Esophagus muscularis mucosa (tissue), 4 donors: ENCODE measurements around the gene TMEM59L. TPM values are rescaled to one million over a fixed set of nuclear protein-coding genes. Genes with fewer than 3 reads are reported as not detected.

Source experiments
- DNase-seq: peaks from one replicate; pipeline ENCODE4 v3.0.0-alpha.2; 2017; ENCODE audit errors: extremely low spot score
- H3K27ac ChIP-seq, 4 donors: fragments of 200-600 bp; sonication (generic); replicated peaks in 1 of 4; 1 replicate in 3 of 4; 2 replicates in 1 of 4; pipeline ENCODE4 v1.5.1; 2016 to 2019; ENCODE audit warnings: mild to moderate bottlenecking in 1 of 4
- H3K27me3 ChIP-seq, 4 donors: fragments of 200-600 bp; sonication (generic); one replicate each; pipeline versions ENCODE4 v1.5.1 to v1.6.0; 2016 to 2019
- H3K36me3 ChIP-seq, 4 donors: fragments of 200-600 bp; sonication (generic); one replicate each; pipeline ENCODE4 v1.5.1; 2016 to 2019
- H3K4me1 ChIP-seq, 4 donors: fragments of 200-600 bp; sonication (generic); one replicate each; pipeline ENCODE4 v1.5.1; 2016 to 2019
- H3K4me3 ChIP-seq, 4 donors: fragments of 200-600 bp; sonication (generic); 1 replicate in 2 of 4; 2 replicates in 2 of 4; pipeline ENCODE4 v1.5.1; 2016 to 2019; ENCODE audit warnings: mild to moderate bottlenecking in 4 of 4, moderate library complexity in 1 of 4
- H3K9me3 ChIP-seq, 4 donors: fragments of 200-600 bp; sonication (generic); 1 replicate in 3 of 4; 2 replicates in 1 of 4; pipeline ENCODE4 v1.5.1; 2016 to 2019
- EP300 ChIP-seq: sonication (generic); formaldehyde crosslinking; IDR thresholded peaks from one replicate; pipeline ENCODE4 v1.6.1; 2017; ENCODE audit warnings: antibody characterized with exemption
- POLR2A ChIP-seq: fragments of 450-650 bp; IDR thresholded peaks from one replicate; pipeline ENCODE4 v1.6.1; 2017; ENCODE audit warnings: antibody characterized with exemption, moderate library complexity, mild to moderate bottlenecking, low read depth
- POLR2AphosphoS5 ChIP-seq, 2 donors: sonication (generic); formaldehyde crosslinking; IDR thresholded peaks; one replicate each; pipeline ENCODE4 v1.6.1; 2017; ENCODE audit warnings: antibody characterized with exemption in 2 of 2
- WGBS: methylation state at CpG from one replicate; pipeline ENCODE4 v1.1.5; 2018; 5-methylcytosine and 5-hydroxymethylcytosine counted together
- intact Hi-C: fragments of 100-400 bp; cut with DNase I; formaldehyde crosslinking; loops from one replicate; pipeline ENCODE4 v1.15.1; 2023
- total RNA-seq, 4 donors: library from RNA; depleted of rRNA; stranded (reverse); fragments of >200 nt; gene quantifications; one replicate each; pipeline versions ENCODE4 v1.1.0 to v1.2.1, GENCODE V29; 2016
- TF ChIP-seq, protein P1 (sequence below), 3 experiments: fragments of 200-600 bp in 2 of 3; fragments of 450-650 bp in 1 of 3; sonication (generic) in 2 of 3; IDR thresholded peaks; one replicate each; pipeline ENCODE4 v1.5.1; 2017 to 2019; ENCODE audit warnings: antibody characterized with exemption in 3 of 3, mild to moderate bottlenecking in 2 of 3, moderate library complexity in 1 of 3

The TMEM59L gene
- total RNA-seq, 4 donors from 2014 or later = 2.4 to 3.6 (median 2.8) TPM

DNA sequence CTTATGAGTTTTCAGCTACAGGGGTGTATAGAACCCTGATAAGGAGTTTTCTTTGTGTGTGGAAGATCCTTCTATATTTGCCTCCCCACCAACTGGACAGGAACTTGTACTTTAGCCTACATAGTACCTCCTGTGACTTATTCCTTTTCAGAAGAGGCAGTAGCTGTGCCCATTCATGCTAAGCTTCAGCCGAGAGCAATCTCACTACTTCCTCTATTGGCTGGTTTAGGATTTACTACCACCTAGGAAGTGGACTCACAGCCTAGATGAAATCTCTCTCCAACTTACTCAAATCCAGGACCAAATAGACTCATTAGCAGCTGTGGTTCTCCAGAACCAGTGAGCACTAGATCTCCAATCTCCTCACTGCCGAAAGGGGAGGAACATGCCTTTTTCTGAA lies 26.4 kb upstream of the TMEM59L start:
- H3K4me1 ChIP-seq = peaks cover 13 to 32% (median 28%) of the 10 kb centered on the region in 4 donors
- DNase-seq = no peak
- peaks cover 0 to 10% (median 8%) of the 10 kb centered on the region in 4 donors for H3K36me3 ChIP-seq
- no peak overlapping the region for H3K4me3 ChIP-seq
- WGBS = 50% methylated on average over 2 of the region's 2 CpGs
- no peaks in the 10 kb centered on the region for H3K9me3 ChIP-seq
- intact Hi-C loops = loop anchor here (5.0 kb wide), 1 partner anchor 246 kb away; the partner anchor contains the start of gene UPF1
- no peak overlapping the region for H3K27ac ChIP-seq
- TF ChIP-seq POLR2AphosphoS5 (IDR thresholded peaks at IDR 0.05) (no peak), POLR2A (no peak), EP300 (no peak)
- TF ChIP-seq, protein P1, sequence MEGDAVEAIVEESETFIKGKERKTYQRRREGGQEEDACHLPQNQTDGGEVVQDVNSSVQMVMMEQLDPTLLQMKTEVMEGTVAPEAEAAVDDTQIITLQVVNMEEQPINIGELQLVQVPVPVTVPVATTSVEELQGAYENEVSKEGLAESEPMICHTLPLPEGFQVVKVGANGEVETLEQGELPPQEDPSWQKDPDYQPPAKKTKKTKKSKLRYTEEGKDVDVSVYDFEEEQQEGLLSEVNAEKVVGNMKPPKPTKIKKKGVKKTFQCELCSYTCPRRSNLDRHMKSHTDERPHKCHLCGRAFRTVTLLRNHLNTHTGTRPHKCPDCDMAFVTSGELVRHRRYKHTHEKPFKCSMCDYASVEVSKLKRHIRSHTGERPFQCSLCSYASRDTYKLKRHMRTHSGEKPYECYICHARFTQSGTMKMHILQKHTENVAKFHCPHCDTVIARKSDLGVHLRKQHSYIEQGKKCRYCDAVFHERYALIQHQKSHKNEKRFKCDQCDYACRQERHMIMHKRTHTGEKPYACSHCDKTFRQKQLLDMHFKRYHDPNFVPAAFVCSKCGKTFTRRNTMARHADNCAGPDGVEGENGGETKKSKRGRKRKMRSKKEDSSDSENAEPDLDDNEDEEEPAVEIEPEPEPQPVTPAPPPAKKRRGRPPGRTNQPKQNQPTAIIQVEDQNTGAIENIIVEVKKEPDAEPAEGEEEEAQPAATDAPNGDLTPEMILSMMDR (IDR thresholded peaks at IDR 0.05) = no peak
- H3K27me3 ChIP-seq = no peaks in the 10 kb centered on the region

DNA sequence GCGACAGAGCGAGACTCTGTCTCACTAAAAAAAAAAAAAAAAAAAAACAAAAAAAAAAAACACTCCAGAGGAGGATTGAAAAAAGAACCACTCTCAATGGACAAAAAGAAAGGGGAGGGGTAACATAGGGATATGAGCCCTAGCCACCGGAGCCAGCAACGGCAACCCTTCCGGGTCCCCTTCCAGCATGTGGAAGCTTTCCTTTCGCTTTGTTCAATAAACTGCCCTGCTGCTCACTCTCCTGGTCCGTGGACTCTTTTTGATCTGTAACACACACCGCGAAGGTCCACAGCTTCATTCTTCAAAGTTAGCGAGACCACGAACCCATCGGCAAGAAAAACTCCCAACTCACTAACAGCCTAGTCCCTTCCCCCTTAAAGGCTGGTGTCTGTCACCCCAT lies 25.1 kb upstream of the TMEM59L start:
- Histone ChIP-seq H3K4me3 (no peak overlapping the region), H3K4me1 (peaks cover 13 to 32% (median 28%) of the 10 kb centered on the region in 4 donors), H3K27ac (peak overlapping the region; percentile 78 to 89 (median 86)), H3K27me3 (no peaks in the 10 kb centered on the region), H3K36me3 (peaks cover 0 to 20% (median 8%) of the 10 kb centered on the region in 4 donors), H3K9me3 (no peaks in the 10 kb centered on the region)
- intact Hi-C loops = loop anchor here (5.0 kb wide), 1 partner anchor 245 kb away; the partner anchor contains the start of gene UPF1
- no peak for DNase-seq
- WGBS = 90% methylated on average over 10 of the region's 12 CpGs
- TF ChIP-seq POLR2AphosphoS5 (IDR thresholded peaks at IDR 0.05) (no peak), EP300 (no peak), POLR2A (no peak)
- TF ChIP-seq, protein P1 (IDR thresholded peaks at IDR 0.05) = no peak

DNA sequence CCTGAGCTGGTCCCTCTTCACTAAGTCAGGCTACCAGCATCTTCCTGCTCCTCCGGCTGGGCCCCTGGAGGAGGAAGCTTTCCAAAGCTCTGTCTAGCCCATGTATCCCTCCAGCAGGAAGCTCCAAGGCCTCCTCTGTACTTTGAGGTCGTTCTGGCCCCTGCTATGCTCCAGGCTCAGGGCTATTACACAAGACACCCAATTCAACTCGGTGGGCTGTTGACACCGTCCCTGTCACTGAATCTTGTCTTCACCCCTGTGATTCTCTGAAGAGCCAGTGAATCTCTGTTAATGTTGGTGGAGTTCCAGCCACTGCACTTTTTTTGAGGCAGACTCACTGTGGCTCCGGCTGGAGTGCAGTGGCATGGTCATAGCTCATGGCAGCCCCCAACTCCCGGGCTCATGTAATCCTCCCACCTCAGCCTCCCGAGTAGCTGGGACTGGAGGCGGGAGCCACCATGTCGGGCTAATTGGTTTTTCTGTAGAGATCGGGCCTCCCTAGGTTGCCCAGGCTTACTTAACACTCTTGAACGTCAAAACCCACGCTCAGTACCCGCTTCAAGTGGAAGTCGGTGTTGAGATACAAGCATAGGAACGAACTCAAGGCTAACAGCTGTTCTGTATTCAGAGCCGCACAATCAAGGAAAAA lies 24.6 kb upstream of the TMEM59L start:
- H3K4me3 ChIP-seq = peak overlapping the region; percentile 68 to 96 (median 86)
- H3K9me3 ChIP-seq = no peaks in the 10 kb centered on the region
- TF ChIP-seq, protein P1 (IDR thresholded peaks at IDR 0.05) = no peak
- TF ChIP-seq EP300 (no peak), POLR2A (no peak), POLR2AphosphoS5 (IDR thresholded peaks at IDR 0.05) (no peak)
- WGBS = 35% methylated on average over 16 of the region's 16 CpGs
- H3K27ac ChIP-seq = peak overlapping the region; percentile 78 to 89 (median 86)
- DNase-seq = no peak
- peaks cover 13 to 32% (median 28%) of the 10 kb centered on the region in 4 donors for H3K4me1 ChIP-seq
- H3K36me3 ChIP-seq = peaks cover 0 to 20% (median 8%) of the 10 kb centered on the region in 4 donors
- no peaks in the 10 kb centered on the region for H3K27me3 ChIP-seq
- intact Hi-C loops = loop anchor here (5.0 kb wide), 1 partner anchor 244 kb away; the partner anchor contains the start of gene UPF1

DNA sequence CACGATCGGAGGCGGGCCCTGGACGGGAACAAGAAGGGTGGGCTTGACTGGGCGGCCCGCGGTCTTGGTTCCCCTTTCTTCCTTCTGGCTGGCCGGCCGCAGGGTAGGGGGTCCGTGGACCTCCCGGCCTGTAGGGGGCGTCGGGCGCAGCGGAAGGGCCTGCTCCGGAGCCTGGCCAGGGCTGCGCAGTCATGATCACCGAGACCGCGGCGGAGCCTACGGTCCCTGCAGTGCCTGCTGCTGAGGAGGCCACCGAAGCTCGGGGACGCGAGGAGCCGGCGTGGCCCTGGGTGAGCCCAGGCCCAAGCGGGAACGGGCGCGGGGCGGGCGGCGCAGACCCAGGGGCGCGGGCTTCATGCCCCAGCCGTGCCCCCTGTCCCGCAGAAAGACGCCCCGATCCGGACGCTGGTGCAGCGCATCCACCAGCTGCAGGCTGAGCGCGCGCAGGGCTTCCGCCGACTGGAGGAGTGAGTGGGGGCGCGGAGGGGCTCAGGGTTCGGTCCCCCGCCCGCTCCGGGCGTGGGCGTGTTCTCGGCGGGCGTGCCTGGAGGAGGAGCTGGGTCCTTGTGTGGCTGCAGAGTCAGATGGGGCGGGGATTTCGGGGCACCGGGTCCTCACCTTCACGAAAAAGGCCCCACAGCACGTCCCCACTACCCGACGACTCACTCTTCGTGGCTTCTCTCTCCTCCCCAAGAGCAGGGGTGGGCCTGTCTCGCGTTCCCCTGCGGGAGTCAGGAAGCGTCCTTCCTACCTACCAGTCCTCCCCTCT lies 23.9 kb upstream of the TMEM59L start, which contains the start of gene REX1BD:
Gene REX1BD (plus strand): TSS at position 188 of the 769 bp plus-strand sequence. CDS start 4 bp downstream, at position 192.
- intact Hi-C loops = loop anchor here (5.0 kb wide), 1 partner anchor 244 kb away; the partner anchor contains the start of gene UPF1
- no peaks in the 10 kb centered on the region for H3K9me3 ChIP-seq
- peaks cover 14 to 38% (median 31%) of the 10 kb centered on the region in 4 donors for H3K4me1 ChIP-seq
- peak within 1 kb of the TSS; percentile 78 to 89 (median 86) for H3K27ac ChIP-seq
- H3K27me3 ChIP-seq = no peaks in the 10 kb centered on the region
- peak; percentile 96 for DNase-seq
- peak; percentile 68 to 76 for TF ChIP-seq POLR2AphosphoS5 (IDR thresholded peaks at IDR 0.05)
- TF ChIP-seq, protein P1 (IDR thresholded peaks at IDR 0.05) = peak; percentile 76 to 87 (median 79)
- no peak for TF ChIP-seq POLR2A
- H3K4me3 ChIP-seq = peak within 1 kb of the TSS; percentile 68 to 96 (median 86)
- peaks cover 0 to 20% (median 8%) of the 10 kb centered on the region in 4 donors for H3K36me3 ChIP-seq
- 0% methylated on average over 20 of the region's 72 CpGs for WGBS
